ENCODE results near the gene ADCY2. TPM values are rescaled to one million over a fixed set of nuclear protein-coding genes. Genes with fewer than 3 reads are reported as not detected.

The ADCY2 gene
- total RNA-seq, 1 experiment from 2014 or later: 31.3 TPM

DNA sequence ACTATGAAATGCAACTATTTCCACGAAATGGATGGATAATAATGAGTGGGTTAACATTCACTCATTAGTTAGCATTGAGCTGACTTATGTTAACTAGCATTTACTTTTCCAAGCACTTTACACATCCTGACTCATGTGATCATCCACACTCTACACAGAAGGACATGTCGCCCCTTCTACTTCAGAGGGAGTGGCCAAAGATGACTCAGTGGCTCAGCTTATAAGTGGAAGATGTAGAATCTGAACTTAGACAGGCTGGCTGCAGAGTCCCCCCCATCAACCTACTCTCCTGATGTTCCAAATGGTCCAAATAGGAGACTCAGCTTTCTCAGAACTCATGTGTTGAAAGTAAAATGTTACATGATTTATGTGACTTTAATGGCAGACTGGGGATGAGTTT, 146.0 kb downstream of the ADCY2 start:
- Mint-ChIP-seq H3K27ac (no peak overlapping the region), H3K27me3 (ENCODE audit: low read depth) (no peaks in the 10 kb centered on the region), H3K4me1 (peaks cover 19 to 25% of the 10 kb centered on the region in 2 experiments), H3K4me3 (no peak overlapping the region), H3K9me3 (no peaks in the 10 kb centered on the region), H3K36me3 (ENCODE audit: insufficient read depth in 1 of 3, low read depth in 3 of 3) (peaks cover 3 to 8% (median 8%) of the 10 kb centered on the region in 3 experiments; a peak in 5 of 7 replicates)
- H3K18ac ChIP-seq (ENCODE audit: insufficient read length, low read depth, low read length): no peak overlapping the region
- no peak for DNase-seq
- no peak overlapping the region for H3K14ac ChIP-seq (ENCODE audit: insufficient read depth, low read length)
- no peak overlapping the region for H3K4ac ChIP-seq (ENCODE audit: low read depth, low read length)
- peaks cover 5% of the 10 kb centered on the region; the same call in 1 of the 2 replicates for H3K4me1 ChIP-seq (ENCODE audit: insufficient read depth, low read length)
- H3K79me2 ChIP-seq (ENCODE audit: insufficient read depth, low read length): no peaks in the 10 kb centered on the region
- no CpG with 5 or more reads among the region's 2 CpGs for WGBS (ENCODE audit: extremely low coverage, insufficient read length, low lambda C conversion rate)
- H4K20me1 ChIP-seq (ENCODE audit: control insufficient read depth, insufficient read depth, insufficient read length): no peaks in the 10 kb centered on the region
- no peak overlapping the region for H3K56ac ChIP-seq (ENCODE audit: insufficient read length, low read depth, low read length)
- H4K5ac ChIP-seq (ENCODE audit: insufficient read length, low read depth, low read length): no peak overlapping the region
- no peaks in the 10 kb centered on the region for H3K9me3 ChIP-seq (ENCODE audit: control insufficient read depth, low read depth, low read length)
- H2BK5ac ChIP-seq (ENCODE audit: insufficient read length, low read length): no peak overlapping the region
- H3T11ph ChIP-seq (ENCODE audit: low read length): no peak overlapping the region
- no peaks in the 10 kb centered on the region for H3K23me2 ChIP-seq (ENCODE audit: insufficient read length, low read depth, low read length, poor library complexity, severe bottlenecking)
- H2BK12ac ChIP-seq (ENCODE audit: insufficient read length, low read depth, low read length): no peak overlapping the region
- H4K8ac ChIP-seq (replicated peaks; ENCODE audit: insufficient read length, low read depth, low read length): no peak overlapping the region
- no peak overlapping the region for H2BK120ac ChIP-seq (ENCODE audit: low read depth, low read length, poor library complexity, severe bottlenecking)
- no peak overlapping the region for H2AK5ac ChIP-seq (ENCODE audit: insufficient read length, low read length)
- no peak overlapping the region for H3K4me2 ChIP-seq (ENCODE audit: insufficient read depth, insufficient read length, low read length)
- H3K27me3 ChIP-seq (ENCODE audit: insufficient read depth, low read length): no peaks in the 10 kb centered on the region
- no peak overlapping the region for H2AFZ ChIP-seq (ENCODE audit: low read length)
- no peak overlapping the region for H2BK15ac ChIP-seq (ENCODE audit: low read depth, low read length)
- H3K9ac ChIP-seq (ENCODE audit: extremely low read depth, insufficient read length, low read length): no peak overlapping the region
- H3K27ac ChIP-seq (ENCODE audit: insufficient read length, low read depth, low read length): no peak overlapping the region
- no peak overlapping the region for H4K91ac ChIP-seq (ENCODE audit: insufficient read length, low read depth, low read length)
- no peak overlapping the region for H2BK20ac ChIP-seq (ENCODE audit: low read depth, low read length, poor library complexity, severe bottlenecking)
- TF ChIP-seq, protein P1, sequence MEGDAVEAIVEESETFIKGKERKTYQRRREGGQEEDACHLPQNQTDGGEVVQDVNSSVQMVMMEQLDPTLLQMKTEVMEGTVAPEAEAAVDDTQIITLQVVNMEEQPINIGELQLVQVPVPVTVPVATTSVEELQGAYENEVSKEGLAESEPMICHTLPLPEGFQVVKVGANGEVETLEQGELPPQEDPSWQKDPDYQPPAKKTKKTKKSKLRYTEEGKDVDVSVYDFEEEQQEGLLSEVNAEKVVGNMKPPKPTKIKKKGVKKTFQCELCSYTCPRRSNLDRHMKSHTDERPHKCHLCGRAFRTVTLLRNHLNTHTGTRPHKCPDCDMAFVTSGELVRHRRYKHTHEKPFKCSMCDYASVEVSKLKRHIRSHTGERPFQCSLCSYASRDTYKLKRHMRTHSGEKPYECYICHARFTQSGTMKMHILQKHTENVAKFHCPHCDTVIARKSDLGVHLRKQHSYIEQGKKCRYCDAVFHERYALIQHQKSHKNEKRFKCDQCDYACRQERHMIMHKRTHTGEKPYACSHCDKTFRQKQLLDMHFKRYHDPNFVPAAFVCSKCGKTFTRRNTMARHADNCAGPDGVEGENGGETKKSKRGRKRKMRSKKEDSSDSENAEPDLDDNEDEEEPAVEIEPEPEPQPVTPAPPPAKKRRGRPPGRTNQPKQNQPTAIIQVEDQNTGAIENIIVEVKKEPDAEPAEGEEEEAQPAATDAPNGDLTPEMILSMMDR (conservative IDR thresholded peaks at IDR 0.05): no peak
- H3K79me1 ChIP-seq (ENCODE audit: insufficient read depth, low read depth, low read length, poor library complexity, severe bottlenecking): no peaks in the 10 kb centered on the region
- no peak overlapping the region for H3K23ac ChIP-seq (ENCODE audit: insufficient read length, low read depth, low read length)

All from H9 (cell line).